Subcutaneous adipose tissue (tissue), 4 donors: ENCODE measurements around the gene KIF16B. TPM values are rescaled to one million over a fixed set of nuclear protein-coding genes. Genes with fewer than 3 reads are reported as not detected.

Experiments
- CTCF ChIP-seq: fragments of 450-650 bp; IDR thresholded peaks from one replicate; pipeline ENCODE4 v1.5.1; 2016; ENCODE audit warnings: low read depth, mild to moderate bottlenecking, control low read depth, antibody characterized with exemption, moderate library complexity
- total RNA-seq, 4 donors: library from RNA; depleted of rRNA; stranded (reverse); fragments of >200 nt; gene quantifications; one replicate each; pipeline ENCODE4 v1.1.0, GENCODE V29; 2016

Gene KIF16B
- total RNA-seq, 4 donors from 2014 or later: 20.0 to 39.1 (median 26.6) TPM

- TF ChIP-seq CTCF: no peak
These were observed 169.1 kb downstream of the KIF16B start for GRCh38 chr20:16404171-16404570.

GRCh38 chr20:16400234-16400633 is 173.0 kb downstream of the KIF16B start:
- TF ChIP-seq CTCF: no peak

DNA sequence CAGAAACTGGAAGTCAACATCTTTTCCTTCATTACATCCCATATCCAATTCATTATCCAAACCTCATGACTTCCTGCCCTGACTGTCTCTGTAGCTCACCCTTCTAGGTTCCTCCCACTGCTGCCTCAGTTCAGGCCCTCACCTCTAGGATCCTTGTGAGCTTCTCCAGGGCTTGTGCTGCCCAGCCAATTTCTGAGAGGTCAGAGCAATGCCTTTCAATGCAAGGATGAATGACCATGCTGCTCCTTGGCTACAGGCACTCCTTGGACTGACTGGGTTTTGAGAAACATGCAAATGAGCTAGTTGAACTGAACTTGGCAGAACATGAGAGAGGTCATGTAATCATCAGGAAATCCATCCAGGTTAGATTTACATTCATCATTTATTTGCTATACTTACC is 173.4 kb downstream of the KIF16B start:
- TF ChIP-seq CTCF: no peak

DNA sequence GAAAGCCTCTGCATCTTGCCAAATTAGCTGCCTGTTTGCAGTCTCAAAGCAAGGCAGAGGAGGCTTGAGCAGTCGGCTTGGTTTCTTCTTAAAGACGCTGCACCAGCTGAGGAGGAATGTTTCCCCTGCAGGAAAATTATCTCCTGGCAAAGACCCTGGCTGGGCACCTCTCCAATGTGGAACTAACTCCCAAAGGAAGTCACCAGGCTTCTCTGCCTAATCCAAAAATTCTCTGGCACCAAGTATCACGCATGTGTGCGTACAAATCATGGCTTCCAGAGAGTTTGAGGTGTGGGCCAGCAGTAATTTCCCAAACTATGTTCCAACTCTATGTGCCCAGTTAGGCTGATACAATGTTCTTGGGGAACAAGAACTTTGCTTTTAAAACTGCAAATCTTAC is 176.2 kb downstream of the KIF16B start:
- TF ChIP-seq CTCF: no peak

DNA sequence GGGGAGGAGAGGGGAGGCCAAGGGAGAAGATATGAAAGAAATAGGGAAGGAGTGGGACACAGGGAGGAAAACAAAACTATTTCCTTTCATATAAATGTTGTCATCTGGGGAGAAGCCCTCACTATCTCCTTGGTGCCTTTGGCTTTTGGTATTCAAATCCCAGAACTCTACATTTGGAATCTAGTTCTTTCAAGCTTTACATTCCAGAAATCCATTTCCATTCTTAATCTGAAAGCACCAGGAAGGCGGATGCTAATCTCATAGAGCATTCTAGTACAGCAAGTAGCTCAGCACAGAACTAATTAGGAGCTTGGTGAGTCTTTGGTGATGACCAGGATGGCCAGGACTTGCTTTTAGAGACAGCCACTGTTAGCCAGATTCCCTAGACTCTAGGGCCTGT is 177.9 kb downstream of the KIF16B start:
- no peak for TF ChIP-seq CTCF

DNA sequence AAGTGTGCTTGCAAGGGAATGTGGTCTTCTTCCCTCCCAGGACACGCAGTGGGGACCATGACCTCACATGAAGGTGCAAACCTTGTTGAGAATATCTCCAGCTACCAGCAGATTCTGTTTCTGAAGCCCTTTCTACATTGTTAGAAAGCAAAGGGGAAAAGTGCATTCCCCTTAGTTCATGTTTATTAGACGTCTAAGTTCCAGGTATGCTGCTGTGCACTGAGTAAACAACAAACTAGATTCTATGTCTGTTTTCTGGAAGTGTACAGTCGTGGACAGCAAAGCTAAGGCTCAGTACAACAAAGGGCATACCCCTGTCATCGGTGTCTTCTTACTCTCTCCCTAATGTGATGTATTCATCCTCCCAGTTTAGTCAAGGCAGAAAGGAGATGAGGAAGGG is 178.5 kb downstream of the KIF16B start:
- TF ChIP-seq CTCF: no peak

GRCh38 chr20:16393836-16394235 is 179.4 kb downstream of the KIF16B start:
- TF ChIP-seq CTCF: no peak
